SIG-M5 treated with dmso at 0.1 percent for 504 hours (cell line): ENCODE measurements around the gene STRN.
"Not testable (repeated sequence)": the region's sequence is repeated elsewhere in the genome, so short reads cannot be mapped to it uniquely, and the experiment has no call there.

Source experiments
- DNase-seq: peaks from one replicate; lab custom pipeline; 2025; ENCODE audit not compliant: unreplicated experiment; lab: John Stamatoyannopoulos, UW

The STRN gene

DNA sequence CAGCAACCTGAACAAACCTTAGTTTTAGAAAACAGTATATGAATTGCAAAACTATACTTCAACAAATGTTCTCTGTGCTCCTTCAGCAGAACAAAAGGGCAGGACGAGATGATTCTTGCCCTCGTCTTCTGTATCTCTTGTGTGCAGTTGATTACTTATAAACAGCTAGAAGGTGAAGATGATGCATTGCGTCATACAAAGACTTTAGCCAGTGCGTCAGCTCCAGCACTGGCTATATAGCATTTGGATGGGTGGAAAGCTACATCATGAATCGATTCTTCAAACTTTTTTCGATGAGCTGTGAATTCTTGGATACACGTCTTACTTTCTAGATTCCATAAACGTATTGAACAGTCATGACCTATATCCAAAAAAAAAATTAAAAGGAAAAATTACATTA is 117.1 kb downstream of the STRN start:
- DNase-seq, result no peak

DNA sequence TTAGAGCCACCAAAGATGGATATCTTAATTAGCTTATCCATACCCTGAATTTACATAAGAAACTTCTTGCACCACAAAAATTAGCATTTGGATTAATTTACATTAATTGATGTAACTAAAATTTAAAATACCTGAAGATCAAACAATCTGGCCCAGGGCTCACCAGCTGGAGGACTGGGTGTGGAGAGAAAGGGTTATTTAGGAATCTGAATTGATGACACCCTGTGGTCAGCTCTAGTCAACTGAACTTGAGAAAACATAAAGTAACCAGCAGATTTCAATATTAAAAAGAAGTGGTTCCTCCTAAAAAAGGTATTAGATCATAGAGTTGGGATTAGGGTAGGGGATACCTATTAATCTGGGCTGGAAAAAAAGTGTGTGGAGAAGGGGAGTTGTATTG is 122.5 kb downstream of the STRN start:
- no peak for DNase-seq

DNA sequence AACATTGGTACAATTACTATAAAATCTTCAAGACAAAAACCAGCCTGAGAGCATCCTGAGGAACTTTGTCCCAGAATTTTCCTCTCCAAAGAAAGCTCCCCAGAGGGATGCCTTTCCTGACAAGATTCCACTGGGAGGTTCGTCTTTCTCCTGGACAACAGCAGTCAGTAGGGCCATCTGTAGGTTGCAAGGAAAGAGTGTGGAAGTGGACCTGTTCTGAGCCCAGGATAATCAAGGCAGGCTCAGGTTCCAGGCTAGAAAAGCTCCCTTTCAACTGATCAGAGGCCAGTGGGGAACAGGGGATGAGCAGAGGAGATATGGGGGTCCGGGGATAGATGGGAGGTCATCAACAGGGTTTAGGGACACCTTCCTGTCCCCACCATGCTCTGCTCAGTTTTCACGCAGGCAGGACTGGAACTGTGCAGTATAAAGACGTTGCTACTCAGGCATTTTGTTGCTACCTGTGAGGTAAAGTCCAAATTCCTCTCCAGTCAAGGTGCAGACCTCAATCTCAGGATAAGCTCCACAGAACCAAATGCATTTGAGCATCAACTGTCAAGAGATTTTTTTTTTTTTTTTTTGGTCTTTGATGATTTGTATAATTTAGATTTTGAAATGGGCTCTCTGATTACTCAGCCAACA is 126.2 kb downstream of the STRN start:
- DNase-seq, result no peak

DNA sequence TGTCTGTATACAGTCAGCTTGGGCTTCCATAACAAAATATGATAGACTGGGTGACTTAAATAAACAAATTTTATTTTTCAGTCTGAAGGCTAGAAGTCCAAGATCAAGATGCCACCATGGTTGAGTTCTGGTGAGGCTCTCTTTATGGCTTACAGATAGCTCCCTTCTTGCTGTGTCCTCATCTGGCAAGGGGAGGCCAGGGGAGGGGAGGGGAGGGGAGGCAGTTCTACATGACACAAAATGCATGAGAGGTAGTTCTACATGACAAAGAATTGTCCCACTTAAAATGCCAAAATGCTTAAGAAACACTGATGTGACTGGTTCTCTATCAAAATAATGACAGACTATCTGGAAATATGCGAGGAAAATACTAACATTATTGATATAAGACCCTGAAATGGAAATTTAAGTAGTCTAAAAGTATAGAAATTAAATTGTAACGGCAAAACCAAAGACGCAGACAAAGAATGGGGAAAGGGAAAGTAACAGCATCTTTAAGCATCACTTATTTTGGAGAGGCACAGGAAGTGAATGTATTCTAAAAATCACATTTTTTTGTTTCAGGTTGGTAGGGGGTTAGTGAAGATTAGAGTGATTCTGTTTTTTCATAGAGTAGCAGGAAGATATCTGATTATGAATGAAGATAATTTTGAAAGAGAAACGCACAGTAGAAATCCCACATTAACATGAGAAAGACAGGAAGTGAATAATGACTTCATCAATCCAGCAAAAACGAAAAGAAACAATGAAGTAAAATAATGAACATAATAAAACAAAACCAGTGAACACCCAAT is 131.4 kb downstream of the STRN start:
- no peak for DNase-seq

DNA sequence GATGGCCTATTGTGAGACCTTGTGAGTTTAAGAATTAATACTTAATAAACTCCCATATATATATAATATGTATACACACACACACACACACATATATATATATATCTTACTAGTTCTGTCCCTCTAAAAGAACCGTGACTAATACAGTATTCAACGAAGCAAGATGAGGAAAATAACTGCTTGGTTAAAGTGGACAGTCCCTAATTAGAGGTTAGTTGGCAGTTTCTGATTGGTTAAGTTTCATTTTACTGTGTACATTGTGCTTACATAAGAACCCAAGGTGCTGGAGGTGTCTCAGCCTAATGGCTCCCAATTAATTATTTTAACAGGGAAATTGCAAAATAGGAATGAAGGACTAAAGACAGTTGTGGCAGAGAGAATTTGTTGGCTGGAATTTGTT is 132.1 kb downstream of the STRN start:
- DNase-seq, result no peak

DNA sequence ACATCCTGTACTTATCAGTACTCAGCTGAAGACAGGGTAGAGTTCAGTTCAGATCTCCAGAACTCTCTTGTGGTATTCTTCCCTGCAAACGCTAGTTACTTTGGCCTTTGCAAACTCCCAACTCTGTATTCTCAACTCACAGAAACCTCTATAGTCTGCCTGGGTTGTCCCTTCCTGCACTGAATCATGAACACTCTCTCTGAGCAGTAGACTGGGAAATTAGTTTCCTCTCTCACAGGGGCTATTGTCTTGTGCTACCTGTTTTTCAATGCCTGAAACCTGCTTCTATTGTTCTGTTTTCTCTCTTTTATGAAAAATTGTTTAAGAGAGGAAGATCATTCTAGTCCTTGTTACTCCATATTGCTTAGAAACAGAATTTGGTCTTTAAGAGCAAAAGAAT is 135.2 kb downstream of the STRN start:
- no peak for DNase-seq

DNA sequence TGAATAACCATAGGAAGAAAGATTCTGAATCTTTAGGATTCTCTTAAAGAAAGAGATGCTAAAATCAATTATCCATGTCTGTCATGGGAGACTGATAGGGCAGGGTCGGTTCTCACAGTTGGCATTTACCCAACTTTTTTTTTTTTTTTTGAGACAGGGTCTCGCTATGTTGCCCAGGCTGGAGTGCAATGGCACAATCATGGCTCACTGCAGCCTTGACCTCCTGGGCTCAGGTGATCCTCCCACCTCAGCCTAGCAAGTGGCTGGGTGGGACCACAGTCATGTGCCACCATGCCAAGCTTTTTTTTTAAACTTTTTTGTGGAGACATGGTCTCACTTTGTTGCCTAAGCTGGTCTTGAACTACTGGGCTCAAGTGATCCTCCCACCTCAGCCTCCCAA is 141.7 kb downstream of the STRN start:
- not testable (repeated sequence) for DNase-seq

DNA sequence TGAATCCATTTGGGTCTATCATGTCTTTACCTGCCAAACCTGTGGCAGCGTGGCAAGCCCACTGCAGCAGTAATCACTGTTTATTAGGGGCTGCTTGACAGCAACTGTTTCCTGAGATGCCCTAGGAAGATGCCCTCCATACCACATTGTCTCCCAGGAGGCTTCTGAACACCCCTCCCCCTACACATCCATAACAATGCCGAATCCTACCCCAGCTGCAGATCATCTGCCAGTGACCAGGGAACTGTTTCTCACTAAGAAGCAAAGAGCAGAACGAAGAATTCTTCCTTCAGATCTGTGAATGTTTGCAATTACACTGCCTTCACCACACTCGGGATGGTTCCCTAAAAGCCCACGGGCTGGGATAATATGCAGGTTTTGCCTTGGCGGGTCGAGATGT is 142.1 kb downstream of the STRN start:
- DNase-seq, result no peak

DNA sequence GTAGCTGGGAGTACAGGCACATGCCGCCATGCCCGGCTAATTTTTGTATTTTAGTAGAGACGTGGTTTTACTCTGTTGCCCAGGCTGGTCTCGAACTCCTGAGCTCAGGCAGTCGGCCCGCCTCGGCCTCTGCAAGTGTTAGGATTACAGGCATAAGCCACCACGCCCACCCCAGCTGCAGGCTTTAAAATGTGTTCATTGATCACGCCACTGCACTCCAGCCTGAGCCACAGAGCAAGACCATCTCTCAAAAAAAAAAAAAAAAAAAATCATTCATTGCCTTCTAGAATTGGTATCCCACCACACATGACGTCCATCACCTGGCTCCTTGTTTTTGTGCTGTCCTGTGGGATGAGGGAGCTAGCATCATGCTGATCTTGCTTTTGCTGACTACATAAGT is 142.5 kb downstream of the STRN start:
- DNase-seq, result no peak

DNA sequence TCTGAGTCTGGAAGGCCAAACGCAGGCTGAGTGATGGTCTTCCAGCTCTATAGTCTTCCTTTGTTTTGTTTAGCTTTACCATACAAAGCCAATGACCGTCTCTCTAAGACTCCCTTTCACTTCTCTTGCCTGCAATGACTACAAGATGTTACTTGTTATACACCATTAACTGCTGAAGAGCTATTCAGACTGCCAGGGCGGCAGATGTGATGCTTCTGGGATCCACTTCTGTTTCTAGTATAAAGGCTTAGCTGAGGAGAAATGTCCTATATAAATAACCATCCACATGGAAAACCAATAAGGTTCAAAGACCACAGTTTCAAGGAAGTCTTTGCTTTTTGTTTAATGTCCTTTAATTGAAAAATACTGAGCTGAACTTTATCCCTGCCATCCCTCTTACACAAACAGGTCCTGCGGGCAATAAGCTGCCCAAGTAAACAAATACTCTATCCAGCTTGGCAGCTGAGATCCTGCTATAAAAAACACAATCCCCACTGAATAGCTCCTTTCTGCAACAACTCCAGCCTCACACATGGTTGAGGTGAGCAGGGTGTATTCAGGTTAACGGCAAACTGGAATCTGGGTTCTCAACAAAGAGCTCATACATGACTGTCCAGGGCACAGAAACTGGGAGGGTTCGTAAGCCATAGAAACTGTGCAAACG is 145.3 kb downstream of the STRN start:
- DNase-seq, result no peak

DNA sequence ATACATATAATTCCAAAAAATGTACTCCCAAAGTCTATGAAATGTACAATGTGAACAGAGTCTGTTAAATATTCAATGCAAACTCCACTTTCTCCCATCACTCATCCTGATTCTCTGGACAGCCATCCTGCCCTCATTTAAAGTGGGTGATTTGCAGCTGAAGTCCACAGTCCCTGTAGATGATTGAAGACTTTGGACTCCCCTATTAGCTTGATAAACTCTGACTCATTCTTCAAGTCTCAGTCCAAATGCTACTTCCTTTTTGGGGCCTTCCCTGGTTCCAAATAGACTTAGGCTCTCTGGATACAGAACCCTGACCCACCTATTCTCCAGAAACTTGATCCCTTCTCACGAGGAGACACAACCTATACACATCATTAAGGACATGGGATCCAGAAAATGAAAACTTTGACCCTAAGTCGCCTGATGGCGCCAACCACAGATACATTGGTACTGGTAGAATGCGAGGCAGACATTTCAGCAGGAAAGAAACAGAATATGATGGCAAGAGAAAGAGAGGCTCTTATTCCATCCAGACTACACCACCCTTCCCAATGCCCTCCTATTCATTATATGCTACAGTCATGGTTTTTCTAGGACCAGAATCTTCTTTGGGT is 147.1 kb downstream of the STRN start:
- no peak for DNase-seq

DNA sequence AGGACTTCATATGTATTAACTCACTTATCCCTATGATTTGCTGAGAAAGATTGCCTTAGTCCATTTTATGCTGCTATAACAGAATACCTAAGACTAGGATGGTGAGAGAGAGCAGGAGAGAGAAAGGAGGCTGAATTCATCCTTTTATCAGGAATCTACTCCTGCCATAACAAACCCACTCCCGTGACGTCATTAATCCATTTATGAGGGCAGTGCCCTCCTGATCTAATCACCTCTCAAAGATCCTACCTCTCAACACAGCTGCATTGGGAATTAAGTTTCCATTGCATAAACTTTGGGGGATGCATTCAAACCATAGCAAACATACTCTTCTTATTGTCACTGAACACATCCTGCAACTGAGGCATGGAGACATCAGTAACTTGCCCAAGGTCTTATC is 147.8 kb downstream of the STRN start:
- DNase-seq, result no peak

DNA sequence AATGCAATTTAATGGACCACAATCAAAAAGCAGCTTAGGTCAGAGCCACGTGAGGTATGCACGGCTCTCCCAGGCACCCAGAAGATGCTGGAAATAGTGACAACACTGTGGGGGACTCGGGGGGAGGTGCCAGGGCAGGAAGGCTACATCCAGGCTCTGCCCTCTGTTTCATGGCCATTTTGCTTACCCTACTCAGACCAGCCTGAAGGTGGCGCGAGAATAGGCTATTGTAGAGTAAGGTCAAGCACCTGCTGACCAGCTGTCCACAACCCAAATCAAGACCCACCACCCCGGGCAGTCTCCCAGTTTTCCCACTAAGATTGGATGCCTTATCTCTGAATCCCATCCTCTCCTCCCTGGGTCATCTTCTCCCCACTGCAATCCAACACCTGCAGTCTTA is 154.1 kb downstream of the STRN start:
- DNase-seq, result no peak

DNA sequence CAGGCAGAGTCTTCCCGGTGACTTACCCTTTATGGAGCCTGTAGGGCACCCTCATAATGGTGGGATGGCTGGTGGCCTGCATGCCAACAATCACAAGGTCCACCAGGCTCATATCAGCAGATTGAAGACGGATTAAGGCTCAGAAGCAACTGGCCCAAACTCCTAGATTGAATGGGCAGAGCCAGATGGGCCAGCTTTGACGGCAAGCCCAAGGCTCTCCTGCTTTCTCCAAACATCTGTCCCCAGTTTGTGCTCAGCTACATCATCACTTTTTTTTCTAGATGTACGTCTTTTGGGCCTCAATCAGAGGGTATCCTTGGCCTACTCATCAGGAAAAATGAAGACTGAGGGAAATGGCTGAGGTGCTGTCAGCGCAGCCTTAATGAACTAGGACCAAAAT is 155.3 kb downstream of the STRN start:
- no peak for DNase-seq

DNA sequence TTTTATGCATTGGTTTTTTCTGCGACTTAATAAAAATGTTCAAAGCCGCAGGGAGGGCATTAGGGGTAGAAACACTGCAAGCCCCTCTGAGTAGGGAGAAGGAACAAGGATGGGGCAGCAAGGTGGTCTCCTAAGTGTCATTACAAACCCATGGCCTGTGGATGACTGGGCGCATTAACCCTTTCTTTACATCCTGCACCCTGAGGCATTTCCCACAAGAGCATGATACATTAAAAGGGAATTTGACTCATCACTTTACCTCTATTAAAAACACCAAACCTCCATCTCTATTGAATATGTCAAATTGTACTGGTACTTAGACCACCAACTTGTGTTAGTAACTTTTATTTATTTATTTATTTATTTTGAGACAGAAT is 157.3 kb downstream of the STRN start:
- no peak for DNase-seq

DNA sequence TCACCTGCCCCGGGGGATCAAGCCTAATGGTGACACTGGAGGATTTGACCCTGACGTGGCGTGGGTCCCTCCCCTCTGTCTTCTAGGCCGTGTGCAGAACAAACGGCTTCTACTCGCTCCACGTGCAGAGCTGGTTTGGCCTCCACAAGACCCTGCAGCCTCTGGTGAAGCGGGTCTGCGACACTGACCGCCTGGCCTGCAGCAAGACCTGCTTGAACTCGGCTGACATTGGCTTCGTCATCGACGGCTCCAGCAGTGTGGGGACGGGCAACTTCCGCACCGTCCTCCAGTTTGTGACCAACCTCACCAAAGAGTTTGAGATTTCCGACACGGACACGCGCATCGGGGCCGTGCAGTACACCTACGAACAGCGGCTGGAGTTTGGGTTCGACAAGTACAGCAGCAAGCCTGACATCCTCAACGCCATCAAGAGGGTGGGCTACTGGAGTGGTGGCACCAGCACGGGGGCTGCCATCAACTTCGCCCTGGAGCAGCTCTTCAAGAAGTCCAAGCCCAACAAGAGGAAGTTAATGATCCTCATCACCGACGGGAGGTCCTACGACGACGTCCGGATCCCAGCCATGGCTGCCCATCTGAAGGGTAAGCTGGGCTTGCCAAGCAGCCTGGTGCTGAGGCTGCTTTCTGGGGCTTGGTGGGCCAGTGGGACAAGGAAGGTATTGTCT is 157.8 kb downstream of the STRN start:
- no peak for DNase-seq

DNA sequence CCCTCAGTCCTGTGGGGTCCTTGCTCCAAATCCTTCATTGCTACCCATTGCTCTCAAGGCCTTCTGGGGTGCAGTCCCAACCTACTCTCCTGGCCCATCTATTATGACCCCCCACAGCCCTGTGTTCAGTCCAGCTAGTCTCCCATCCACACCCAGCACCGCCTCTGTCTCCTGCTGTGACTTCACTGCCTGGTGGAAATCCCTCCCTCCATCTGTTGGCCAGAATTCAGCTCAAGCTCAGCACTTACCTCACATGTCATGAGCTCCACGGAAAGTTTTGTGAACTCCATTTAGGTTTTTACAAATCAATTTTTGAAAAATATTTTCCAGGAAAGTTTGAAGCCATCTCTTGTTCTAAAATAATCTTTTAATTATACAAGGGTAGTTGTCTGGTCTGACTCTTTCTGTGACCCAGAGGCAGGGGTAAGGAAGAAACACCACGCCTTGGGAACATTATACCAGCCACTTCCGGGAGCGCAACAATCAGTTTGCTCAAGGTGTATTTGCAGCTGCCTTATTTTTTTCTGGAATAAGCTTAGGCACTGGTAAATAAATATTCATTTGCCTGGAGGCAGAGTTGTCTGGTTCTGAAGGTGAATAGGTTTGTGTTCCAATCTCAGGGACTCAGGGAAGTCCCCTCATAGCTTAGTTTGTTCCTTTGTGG is 159.0 kb downstream of the STRN start:
- DNase-seq, result no peak

DNA sequence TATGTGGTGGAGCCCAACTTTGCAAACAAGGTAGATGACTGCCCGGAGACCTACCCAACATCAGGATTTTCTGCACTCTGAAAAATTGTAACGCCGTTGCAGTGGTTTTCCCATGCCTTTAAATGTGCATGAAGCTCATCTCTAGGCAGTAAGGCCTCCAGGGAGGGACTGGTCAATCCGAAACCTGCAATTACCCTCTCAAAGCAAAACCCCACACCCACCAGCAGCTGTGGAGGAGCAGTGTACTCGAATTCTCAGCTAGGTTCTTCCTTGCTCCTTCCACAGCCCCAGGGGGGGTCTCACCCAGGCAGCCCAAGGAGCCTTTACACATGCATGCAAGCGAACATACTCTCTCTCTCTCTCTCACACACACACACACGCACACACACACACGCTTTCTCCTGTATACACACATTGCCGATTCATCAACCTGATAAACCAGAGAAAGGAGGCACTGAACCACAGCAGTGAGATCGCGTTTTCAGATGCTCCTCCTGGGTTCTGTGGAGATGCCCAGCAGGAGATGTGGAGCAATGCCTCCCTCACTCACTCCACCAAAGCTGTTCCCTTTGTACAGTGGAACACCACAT is 160.6 kb downstream of the STRN start:
- DNase-seq, result no peak

DNA sequence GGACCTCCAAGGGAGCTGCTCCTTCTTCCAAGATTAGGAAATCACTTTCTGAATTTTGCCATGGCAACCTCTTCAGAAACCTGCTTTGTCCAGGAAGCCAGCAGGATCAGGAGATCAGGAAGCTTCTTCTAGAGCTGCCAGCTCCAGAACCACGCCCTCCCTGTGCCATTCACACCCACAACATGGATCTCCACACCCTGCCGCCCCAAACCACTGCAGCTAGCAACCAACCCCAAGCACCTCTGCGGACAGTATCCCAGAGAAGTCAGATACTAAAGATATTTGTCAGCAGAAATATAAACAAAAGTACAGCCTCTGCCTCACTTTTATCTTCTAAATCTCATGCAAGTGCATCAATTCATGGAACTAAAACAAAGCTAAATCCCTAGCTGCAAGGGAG is 163.4 kb downstream of the STRN start:
- DNase-seq, result no peak

DNA sequence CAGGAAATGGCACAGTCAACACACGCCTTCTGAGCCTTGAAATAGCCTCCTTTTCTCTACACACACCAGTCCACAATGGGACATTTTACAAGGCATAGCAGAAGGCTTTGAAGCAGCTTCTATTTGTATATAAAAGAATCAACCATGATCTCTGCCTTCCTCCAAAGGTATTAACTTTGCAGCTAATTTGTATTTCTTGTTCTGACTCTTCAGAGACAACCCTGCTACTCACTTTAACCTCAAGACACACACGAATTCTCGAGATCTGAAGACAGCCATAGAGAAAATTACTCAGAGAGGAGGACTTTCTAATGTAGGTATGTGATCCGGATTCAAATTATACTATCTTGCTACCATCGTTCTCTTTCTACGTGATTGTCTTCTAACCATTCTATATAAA is 165.2 kb downstream of the STRN start:
- DNase-seq, result no peak

DNA sequence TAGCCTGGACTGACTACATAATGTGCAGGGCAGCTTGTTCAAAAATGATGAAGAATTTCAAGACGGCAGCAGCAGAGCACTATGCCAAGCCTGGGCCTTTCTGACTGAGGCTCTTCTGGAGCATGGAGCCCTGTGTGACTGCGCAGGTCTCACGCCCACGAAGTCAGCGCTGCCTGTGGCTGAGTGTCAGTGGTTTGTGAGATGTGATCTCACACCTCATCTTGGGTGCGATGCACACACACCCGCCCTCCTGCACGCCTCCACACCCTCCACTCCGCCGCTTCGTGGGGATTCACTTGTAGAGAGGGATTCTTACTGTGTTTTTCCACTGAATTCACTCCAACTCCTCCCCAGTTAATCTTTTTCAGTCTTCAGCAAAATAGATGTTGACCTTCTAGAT is 166.0 kb downstream of the STRN start:
- DNase-seq, result no peak
